Endometrial microvascular endothelial cells (primary cell): ENCODE data around the gene CADPS2. TPM values are rescaled to one million over a fixed set of nuclear protein-coding genes. Genes with fewer than 3 reads are reported as not detected.
"Not testable (repeated sequence)": the region's sequence is repeated elsewhere in the genome, so short reads cannot be mapped to it uniquely, and the experiment has no call there.

ENCODE experiments used
- in situ Hi-C: cut with HindIII; loops from 2 replicates; pipeline ENCODE4 v1.10.0; 2017; ENCODE audit warnings: low sequenced_read_pairs, low pct_unique_long_range_greater_than_20kb; ENCODE audit errors: inconsistent ontology term
- total RNA-seq: library from RNA; depleted of rRNA; stranded (reverse); fragments of >200 nt; gene quantifications from one replicate; pipeline ENCODE4 v1.2.3, GENCODE V29; 2015; ENCODE audit errors: inconsistent ontology term

CADPS2 gene
- total RNA-seq, 1 donor from 2014 or later = 43.5 TPM

DNA sequence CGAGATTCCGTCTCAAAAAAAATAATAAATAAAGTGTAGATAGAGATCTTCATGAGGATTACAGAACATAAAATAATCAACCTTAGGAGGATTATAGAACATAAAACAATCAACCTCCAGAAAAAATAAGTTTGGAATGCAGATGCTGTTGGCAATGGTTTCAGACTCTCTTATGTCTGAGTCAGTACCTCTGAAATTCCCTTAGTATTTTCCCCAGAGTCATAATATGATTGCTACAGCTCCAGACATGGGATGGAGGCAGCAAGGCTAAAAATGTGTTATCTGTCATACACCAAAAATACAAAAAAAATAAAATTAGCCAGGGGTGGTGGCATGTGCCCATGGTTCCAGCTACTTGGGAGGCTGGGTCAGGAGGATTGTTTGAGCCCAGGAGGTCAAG, 22.2 kb downstream of the CADPS2 start:
- in situ Hi-C loops = no loop called here

DNA sequence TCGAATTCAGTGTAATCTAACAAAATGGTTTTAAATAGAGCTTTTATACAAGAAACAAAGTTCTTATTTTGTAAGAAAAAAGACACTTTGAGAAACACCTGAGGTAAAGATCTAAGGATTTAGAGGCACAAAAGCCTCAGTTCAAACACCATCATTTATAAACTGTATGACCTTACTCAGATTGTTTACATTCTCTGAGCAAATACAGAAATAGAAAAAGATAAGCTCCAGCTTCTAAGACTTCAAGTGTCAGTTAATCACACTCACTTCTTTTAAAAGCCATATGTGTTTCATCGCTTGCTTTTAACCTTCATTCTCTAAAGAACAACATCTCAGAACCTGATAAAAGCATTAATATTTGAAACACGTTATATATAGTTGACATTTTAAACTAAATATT, 27.9 kb downstream of the CADPS2 start:
- in situ Hi-C loops = no loop called here

DNA sequence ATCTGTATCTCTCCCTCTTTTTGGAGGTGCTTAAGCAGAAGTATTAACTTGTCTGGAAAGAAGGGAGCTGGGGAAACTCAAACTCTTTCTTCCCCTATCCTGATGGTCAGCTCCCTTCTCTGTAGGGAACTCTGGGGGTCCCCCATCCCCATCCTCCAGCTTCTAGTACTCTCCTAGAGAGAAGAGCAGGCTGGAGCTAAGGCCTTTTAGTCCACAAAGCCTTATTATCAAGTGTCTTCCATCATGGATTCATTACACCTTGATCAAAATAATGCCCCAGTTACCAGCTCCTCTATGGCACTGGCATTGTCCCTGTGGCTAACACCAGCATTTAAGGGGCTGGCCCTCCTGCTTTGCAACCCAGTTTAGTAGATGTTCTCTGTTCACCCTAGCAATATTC, 35.7 kb downstream of the CADPS2 start:
- in situ Hi-C loops = no loop called here

DNA sequence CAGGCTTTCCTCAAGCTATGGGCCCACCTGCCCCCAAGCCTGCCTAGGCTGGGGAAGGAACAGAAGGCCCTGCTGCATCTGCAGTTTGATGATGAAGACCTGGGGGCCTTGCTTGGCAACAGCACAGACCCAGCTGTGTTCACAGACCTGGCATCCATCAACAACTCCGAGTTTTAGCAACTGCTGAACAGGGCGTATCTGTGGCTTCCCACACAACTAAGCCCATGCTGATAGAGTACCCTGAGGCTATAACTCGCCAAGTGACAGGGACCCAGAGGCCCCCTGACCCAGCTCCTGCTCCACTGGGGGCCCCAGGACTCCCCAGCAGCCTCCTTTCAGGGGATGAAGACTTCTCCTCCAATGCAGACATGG, 36.3 kb downstream of the CADPS2 start:
- in situ Hi-C loops = no loop called here

DNA sequence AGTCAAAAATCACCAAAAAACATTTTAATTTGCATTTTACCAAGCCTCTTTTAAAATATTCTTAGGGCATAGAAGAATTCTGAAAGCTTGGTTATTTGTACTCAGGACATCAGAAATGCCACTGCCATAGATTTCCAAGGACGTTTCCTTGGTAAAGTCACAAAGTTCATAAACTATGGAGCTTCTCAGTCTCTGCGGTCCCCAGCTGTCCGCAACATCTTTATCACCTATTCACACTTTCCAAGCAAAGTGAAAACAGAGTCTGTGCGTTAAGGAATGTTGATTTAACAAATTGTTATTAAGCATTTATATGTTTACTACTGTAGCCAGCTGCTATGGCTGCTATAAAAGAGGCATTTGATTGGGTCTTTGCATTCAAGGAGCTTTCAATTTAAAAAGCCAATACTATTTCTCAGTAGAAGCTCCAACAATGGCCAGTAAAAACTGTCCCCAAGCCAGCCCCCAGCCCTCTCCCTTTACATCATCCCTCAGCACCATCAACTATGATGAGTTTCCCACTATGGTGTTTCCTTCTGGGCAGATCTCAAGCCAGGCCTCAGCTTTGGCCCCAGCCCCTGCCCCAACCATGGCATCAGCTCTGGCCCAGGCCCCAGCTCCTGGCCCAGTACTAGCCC, 36.8 kb downstream of the CADPS2 start:
- in situ Hi-C loops = no loop called here

DNA sequence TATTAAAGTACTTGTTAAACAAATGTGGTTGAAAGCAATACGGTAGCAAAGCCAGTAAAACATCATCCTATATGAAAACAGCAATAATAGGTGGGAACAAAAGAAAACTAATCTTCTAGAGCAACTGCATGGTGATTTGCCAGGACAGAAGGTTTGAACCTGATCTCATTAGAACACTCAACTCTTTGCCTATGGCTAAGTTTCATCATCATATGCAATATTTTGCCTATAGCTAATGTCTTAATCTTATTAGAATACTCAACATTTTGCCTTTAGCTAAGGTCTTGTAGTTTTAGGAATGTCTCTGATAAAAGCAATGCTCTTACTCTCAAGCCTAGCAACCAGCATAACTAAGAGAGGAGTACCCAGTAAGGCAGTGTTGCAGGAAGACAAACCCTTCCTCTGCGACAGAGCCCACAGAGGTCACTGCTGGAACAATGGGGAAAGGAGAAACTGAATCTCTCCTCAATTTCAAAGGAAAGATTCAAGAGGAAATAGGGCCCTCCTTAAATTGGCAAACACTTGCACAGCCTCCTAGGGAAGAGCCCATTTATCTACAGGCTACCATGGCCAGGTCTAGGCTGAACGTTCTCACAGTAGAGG, 38.3 kb downstream of the CADPS2 start:
- in situ Hi-C loops = no loop called here

DNA sequence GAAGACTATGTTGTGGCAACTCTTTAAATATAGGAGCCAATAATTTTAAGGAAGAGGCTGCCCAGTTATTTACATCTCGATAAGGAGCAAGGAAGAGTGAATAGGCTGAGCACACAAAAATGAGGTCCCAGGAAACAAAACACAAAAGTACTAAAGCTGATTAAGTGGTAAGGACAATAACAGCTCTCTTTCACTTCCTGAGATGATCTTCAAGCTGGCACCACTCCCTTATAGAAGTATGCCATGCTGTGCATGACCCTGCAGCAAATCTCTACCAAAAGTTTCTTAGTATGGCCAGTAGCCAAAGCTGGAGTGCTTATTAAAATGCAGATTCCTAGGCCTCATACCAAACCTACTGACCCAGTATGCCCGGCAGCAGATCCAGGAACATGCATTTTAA, 39.7 kb downstream of the CADPS2 start:
- in situ Hi-C loops = no loop called here

DNA sequence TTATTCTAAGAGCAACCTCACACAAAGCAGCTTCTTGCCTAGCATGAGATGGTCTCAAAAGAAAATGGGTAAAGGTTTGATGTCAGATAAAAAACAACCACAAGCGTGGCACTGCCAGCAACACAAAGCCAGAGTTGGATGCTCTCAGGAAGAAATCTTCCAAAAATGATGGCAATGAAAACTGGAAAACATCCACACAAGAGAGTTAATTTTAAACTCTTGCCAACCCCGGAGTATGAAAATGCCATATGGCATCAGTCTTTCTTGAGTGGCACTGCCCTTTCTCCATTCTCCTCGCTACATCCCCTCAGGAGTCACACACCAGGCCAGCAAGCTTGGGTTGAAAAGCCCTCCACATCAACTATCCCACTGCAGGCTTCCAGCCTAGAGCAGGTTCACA, 41.0 kb downstream of the CADPS2 start:
- in situ Hi-C loops = no loop called here

DNA sequence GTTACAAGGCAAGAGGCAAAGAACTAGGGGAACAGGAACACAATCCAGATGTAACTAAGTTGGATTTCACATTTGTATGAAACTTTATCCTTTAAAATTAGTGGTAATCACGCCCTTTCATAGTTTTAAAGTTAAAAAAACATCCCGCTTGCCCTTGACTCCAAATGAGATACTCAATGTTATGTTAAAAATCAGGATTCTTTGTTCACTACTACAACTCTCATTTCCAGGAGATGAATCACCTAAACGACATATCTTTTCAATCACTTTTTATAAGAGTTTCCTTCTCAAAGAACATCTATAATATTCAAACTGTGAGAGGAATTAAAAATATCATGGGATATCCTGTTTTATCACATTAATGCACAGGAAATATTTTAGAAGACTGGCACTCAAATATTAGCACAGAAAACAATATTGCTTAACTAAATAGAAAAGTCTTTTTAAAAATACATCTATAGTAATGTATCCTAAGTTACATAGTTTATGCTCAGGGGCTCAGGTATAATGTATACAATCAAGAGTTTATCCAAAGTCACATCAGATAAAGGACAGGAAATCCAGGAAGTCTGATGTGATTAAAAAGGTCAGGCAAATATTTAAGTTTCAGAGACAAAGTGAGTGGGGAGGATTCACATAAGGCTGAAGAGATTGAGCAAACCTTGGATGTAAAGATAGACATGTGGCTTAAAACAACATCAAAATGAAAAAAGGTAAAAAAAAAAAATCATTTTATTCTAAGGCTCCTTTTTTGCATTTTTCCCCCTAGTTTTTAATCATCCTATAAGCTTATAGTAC, 41.9 kb downstream of the CADPS2 start:
- in situ Hi-C loops = no loop called here

DNA sequence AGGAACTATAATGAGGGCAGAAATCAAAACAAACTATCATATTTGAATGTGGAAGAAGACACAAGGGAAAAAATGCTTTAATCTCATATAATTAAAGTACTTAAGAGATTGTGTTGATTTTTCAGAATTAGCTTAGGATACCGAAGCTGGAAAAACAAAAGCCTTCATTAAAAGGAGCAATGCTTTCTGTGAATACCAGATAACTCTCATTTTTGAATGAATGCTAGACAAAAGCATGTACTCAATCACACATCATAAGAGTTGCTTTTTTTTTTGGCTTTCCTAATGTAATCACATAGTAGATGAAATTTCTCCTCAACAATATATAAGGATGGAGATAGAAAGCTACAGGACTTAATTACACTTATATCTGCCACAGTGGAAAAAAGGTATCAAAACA, 43.3 kb downstream of the CADPS2 start:
- in situ Hi-C loops = no loop called here

DNA sequence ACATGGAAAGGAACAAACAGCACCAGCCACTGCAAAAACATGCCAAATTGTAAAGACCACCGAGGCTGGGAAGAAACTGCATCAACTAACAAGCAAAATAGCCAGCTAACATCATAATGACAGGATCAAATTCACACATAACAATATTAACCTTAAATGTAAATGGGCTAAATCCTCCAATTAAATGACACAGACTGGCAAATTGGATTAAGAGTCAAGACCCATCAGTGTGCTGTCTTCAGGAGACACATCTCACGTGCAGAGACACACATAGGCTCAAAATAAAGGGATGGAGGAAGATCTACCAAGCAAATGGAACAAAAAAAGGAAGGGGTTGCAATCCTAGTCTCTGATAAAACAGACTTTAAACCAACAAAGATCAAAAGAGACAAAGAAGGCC, 50.0 kb downstream of the CADPS2 start:
- in situ Hi-C loops = not testable (repeated sequence)

DNA sequence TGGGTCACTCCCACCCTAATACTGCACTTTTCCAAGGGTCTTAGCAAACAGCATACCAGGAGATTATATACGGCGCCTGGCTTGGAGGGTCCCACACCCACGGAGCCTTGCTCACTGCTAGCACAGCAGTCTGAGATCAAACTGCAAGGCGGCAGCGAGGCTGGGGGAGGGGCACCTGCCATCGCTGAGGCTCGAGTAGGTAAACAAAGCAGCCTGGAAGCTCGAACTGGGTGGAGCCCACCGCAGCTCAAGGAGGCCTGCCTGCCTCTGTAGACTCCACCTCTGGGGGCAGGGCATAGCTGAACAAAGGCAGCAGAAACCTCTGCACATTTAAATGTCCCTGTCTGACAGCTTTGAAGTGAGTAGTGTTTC, 51.7 kb downstream of the CADPS2 start:
- in situ Hi-C loops = not testable (repeated sequence)

DNA sequence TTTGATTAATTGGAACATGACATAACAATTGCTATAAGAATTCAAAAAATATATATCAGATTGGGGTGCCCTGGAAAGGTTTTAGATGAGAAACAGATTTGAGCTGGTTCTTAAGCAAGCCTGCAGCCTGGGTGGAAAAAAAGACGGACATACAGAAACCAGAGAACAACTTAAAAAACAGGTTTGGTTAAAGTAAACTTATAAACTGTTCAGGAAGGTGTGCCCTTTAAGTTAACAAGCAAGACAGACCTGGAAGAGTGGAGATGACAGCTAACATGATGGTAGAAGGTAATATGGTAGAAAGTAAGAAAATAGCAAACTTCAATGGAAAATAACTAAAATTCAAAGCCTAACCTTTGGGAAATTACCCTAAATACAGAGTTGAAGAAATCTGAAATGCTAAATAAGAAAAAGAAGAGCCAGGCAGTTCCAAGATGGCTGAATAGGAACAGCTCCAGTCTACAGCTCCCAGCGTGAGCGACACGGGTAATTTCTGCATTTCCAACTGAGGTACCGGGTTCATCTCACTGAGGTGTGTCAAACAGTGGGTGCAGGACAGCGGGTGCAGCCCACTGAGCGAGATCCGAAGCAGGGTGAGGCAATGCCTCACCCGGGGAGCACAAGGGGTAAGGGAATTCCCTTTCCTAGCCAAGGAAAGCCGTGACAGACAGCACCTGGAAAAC, 52.2 kb downstream of the CADPS2 start:
- in situ Hi-C loops = no loop called here

DNA sequence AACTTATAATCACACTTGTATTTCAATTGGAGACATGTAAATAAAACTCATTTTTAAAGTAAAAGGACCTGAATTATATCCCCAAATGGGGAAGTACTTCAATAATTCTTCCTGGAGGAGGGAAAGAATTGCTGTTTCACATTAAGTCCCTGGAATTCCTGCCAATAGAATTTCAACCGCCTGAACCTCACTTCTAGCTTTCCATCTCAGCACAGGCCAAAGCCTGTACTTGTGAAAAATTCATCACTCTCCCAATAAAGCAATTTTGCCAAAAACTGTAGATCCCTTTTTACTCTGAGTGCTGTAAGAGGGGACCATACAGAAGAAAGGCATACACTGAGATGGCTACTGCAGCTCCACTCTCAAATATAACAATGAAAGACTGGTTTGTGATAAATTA, 54.8 kb downstream of the CADPS2 start:
- in situ Hi-C loops = no loop called here

DNA sequence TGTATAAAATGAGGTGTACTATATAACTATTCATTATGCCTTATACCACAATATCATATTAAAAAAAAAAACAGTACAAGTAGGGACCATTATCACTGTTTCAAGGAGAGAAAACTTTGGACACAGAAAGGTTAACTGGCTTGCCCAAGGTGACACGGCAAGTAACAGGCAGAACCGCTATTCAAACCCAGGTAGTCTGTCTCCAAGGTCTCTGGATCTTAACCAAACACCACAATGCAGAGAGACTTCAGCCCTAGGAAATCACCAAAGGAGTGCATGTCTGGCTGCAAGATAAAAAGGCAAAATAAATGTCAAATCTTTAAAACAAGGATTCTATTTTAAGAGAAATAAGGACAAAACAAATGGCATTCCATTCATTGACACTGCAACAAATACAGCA, 56.3 kb downstream of the CADPS2 start:
- in situ Hi-C loops = no loop called here

DNA sequence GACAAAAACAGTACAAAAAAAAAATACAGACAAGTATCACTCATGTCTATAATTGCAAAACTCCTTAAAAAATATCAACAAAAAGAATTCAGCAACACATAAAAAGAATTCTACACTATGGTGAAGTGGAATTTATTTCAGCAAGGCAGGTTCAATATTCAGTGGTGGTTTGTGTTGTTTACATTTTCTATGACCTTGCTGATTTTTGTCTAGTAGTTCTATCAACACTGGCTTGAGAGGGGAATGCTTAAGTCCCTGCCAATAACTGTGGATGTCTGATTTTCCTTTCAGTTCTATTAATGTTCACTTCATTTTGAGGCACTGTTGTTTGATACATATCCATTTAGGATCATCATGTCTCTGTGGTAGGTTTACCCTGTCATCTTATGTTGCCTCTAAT, 58.5 kb downstream of the CADPS2 start:
- in situ Hi-C loops = no loop called here

DNA sequence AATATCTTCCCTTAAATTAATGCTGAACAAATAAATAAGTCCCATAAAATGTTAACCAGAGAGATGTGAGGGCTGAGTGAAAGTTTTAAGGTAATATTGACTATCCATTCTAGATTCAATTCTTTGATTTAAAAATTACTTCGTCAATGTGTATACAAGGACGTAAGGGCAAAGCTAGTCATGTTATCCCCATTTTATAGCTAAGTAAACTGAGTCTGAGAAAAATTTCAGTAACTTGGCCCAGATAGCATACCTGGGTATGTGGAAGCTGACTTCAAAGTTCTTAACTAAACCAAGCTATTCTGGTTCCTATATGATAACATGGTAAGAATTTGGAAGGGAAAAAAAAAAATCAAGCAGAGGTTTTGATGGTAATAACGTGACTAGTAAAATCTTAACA, 72.4 kb downstream of the CADPS2 start:
- in situ Hi-C loops = no loop called here

DNA sequence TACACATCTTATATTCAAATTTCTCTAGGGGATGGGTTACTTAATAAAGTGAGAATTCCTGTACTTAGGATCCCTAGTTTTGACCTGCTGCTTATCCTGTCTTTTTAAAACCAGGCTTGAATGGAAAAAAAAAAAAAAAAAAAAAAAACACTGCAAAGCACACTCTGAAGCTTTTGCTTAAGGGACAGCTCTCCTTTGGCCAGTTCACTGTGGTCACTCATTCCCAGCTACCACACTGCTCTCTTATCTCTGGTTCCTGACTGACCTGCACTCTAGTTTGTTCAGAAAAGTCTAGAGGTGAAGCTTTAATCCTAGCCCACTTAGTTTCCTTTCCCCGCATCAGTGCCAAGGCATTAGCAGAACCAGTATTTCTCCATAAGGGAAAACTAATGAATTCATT, 82.4 kb downstream of the CADPS2 start:
- in situ Hi-C loops = no loop called here

DNA sequence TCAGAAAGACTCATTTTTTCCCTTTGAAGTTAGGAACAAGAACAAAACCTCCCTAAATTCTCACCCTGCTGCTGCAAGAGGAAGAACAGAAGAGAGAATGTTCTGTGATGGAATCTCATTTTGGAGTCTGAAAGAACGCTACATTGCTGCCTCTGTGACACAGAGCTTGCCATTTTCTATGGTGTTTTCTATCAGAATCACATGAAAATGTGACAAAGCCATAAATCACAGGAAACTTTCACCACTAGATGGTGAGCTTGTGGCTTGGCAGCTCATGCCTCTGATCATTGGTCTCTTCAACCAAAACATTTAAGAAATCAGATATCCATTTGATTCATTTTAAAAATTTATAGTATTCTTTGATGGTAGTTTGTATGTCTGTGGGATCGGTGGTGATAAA, 82.9 kb downstream of the CADPS2 start:
- in situ Hi-C loops = no loop called here

DNA sequence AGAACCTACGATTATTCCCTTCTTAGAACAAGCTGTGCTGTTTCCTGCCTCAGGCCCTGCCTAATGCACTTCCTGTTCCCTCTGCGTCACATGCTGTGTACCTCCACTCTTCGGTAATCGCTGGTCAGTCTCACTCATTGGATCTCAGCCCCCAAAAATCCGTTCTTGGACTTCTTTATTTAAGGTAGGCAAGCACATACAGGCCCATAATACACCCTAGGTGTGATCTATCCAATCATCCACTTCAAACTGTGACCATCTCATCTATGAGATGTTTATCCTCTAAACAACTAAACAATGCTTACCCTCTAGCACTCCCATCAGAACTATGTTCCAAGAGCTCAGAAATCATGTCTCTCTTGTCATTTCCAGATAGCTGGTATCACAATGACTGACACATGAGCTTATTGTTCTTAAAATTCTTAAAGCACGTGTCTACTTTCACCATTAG, 83.9 kb downstream of the CADPS2 start:
- in situ Hi-C loops = no loop called here
